ENCODE data around the gene MSI2.
"Not testable (repeated sequence)": the region's sequence is repeated elsewhere in the genome, so short reads cannot be mapped to it uniquely, and the experiment has no call there.

The MSI2 gene

DNA sequence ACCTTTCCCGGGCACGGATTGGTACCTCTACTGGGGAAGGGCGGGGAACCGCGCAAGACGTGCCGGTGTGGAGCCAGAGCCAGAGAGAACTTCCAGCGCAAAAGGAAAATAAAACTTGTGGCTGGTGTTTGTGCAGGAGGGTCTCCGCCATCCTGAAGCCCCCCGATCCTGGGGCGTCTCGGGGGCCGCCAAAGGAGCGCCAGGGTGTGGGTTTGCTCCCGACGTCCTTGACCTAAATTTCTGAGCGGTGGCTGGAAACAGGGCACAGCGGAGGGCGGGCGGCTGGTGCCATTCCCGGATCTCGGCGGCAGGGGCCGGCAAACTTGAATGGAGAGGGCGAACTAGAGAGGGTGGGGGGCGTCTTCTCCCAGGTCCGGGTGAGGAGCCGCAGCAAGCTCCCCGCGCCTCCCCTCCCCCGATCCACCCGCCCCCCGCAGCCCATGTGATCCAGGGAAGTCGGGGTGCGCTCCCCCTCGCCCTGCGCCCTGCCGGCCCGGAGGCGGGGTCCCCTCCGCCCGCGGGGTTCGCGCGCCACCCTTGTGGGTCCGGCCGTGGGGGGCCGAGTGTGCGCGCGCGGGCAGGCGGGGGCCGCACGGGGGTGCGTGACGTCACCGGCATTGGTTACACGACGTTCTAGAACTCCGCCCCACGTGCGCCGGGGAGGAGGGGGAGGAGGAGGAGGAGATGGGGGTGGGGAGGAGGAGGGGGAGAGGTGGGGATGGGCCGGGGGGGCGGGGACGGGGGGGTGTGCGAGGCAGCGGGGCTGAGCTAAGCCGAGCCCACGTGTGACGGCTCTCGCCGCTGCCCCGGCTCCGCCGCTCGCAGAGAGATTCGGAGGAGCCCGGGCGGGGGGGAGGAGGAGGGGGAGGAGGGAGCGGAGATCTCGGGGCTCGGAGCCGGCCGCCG, at the start of gene MSI2:
Gene MSI2 (plus strand): TSS at position 748 of the 906 bp plus-strand sequence. CDS start 220 bp downstream, outside the sequence.
- Histone ChIP-seq H3K36me3 (ENCODE audit: insufficient read depth, low read length) (peaks cover 14% of the 10 kb centered on the region), H3K4me1 (ENCODE audit: insufficient read depth, low read length) (peaks cover 27% of the 10 kb centered on the region), H2AFZ (ENCODE audit: low read depth, low read length) (peak within 1 kb of the TSS; percentile 40), H3K27me3 (ENCODE audit: insufficient read depth, low read length) (no peaks in the 10 kb centered on the region), H3K9me3 (ENCODE audit: low read length) (peaks cover 2% of the 10 kb centered on the region), H3K4me3 (ENCODE audit: low read length) (peak within 1 kb of the TSS; percentile 70)

DNA sequence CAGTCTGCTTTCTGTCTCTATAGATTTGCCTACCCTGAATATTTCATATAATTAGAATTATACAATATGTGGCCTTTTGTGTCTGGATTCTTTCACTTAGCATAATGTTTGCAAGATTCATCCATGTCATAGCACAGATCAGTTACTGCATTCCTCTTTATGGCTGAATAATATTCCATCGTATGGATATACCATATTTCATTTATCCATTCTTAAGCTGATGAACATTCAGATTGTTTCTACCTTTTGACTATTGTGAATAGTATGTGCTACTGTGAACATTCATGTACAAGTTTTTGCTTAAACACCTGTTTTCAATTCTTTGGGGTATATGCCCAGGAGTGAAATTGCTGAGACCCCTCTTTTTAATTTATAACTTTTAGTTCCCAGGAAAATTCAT, 49.4 kb upstream of the MSI2 start:
- Histone ChIP-seq H3K4me3 (ENCODE audit: low read length) (no peak overlapping the region), H3K9me3 (ENCODE audit: low read length) (no peaks in the 10 kb centered on the region), H3K36me3 (ENCODE audit: insufficient read depth, low read length) (no peaks in the 10 kb centered on the region), H3K4me1 (ENCODE audit: insufficient read depth, low read length) (peaks cover 18% of the 10 kb centered on the region), H3K27me3 (ENCODE audit: insufficient read depth, low read length) (no peaks in the 10 kb centered on the region), H2AFZ (ENCODE audit: low read depth, low read length) (no peak overlapping the region)

DNA sequence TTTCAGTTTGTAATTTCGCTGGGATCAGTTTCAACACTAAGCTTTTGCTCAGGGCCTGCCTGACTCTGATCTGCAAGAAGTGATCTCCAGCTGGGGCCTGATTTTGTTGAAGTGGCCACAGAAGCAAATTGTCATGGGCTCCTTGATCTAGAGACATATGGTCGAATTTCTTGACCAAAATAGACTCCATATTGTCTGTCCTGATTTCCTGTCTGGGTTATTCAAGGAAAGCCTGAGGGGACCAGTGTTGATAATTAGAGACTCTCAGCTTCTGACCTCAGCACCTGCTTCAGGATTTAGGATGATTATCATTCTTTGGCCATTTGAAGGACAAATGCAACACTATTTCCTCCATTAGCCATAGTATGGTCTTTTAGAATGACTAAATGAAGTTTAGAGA, 48.9 kb upstream of the MSI2 start:
- Histone ChIP-seq H2AFZ (ENCODE audit: low read depth, low read length) (no peak overlapping the region), H3K27me3 (ENCODE audit: insufficient read depth, low read length) (no peaks in the 10 kb centered on the region), H3K4me1 (ENCODE audit: insufficient read depth, low read length) (peaks cover 22% of the 10 kb centered on the region), H3K9me3 (ENCODE audit: low read length) (no peaks in the 10 kb centered on the region), H3K4me3 (ENCODE audit: low read length) (no peak overlapping the region), H3K36me3 (ENCODE audit: insufficient read depth, low read length) (no peaks in the 10 kb centered on the region)

DNA sequence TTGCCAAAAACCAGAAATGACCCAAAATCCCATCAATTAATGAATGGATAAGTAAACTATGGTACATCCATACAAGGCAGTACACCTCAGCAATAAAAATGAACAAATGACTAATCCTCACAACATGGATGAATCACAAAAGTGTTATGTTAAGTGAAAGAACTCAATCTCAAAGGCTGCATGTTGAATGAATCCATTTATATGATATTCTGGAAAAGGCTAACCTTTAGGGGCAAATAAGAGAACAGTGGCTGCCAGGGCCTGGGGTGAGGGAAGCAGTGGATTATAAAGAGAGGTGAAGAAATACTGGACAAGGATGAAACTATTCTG, 46.1 kb upstream of the MSI2 start:
- H3K4me3 ChIP-seq (ENCODE audit: low read length), result no peak overlapping the region
- H3K27me3 ChIP-seq (ENCODE audit: insufficient read depth, low read length), result no peaks in the 10 kb centered on the region
- H3K9me3 ChIP-seq (ENCODE audit: low read length), result peaks cover 3% of the 10 kb centered on the region
- H3K4me1 ChIP-seq (ENCODE audit: insufficient read depth, low read length), result peaks cover 22% of the 10 kb centered on the region
- H2AFZ ChIP-seq (ENCODE audit: low read depth, low read length), result no peak overlapping the region
- no peaks in the 10 kb centered on the region for H3K36me3 ChIP-seq (ENCODE audit: insufficient read depth, low read length)

DNA sequence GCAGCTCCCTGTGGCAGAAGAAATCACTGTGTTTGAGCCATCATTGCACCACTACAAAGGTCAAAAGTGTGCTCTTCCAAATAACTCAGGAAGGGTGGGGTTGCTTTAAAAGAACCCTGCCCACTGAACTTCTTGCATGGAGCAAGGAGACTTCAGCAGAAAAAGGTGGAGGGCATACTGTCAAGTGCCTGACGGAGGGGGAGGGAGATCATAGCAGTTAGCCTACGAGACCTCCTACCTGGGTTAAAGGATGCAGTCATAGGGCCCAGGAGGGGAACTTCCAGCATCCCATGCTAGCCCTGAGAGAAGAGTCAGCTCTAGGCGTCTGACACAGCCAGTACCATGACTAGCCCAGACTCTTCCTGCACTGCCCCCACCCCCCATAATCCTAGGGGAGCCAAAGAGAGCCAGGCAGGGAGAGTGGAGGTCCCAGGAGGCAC, 45.3 kb upstream of the MSI2 start:
- Histone ChIP-seq H3K9me3 (ENCODE audit: low read length) (peaks cover 3% of the 10 kb centered on the region), H2AFZ (ENCODE audit: low read depth, low read length) (no peak overlapping the region), H3K36me3 (ENCODE audit: insufficient read depth, low read length) (no peaks in the 10 kb centered on the region), H3K27me3 (ENCODE audit: insufficient read depth, low read length) (no peaks in the 10 kb centered on the region), H3K4me3 (ENCODE audit: low read length) (no peak overlapping the region), H3K4me1 (ENCODE audit: insufficient read depth, low read length) (peaks cover 22% of the 10 kb centered on the region)

DNA sequence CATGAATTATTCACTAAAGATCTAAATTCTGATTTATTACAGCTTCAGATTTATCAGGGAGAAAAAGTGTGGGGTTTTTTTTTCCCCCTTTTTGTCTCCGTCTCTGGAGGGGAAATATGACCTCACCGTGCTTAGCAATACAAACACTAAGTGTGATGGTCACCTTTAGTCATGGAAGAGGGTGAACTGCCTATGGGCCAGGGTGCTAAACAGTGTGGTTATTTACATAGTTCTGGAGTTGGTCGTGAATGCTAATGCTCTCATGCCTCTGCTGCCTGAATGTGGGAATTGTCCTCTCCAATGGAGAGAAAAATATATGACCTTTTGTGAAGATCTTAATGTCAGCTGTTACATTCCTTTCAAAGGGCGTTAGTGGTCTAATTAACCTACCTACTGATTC, 44.8 kb upstream of the MSI2 start:
- H3K9me3 ChIP-seq (ENCODE audit: low read length), result peaks cover 3% of the 10 kb centered on the region
- H3K4me3 ChIP-seq (ENCODE audit: low read length), result no peak overlapping the region
- H2AFZ ChIP-seq (ENCODE audit: low read depth, low read length), result no peak overlapping the region
- peaks cover 22% of the 10 kb centered on the region for H3K4me1 ChIP-seq (ENCODE audit: insufficient read depth, low read length)
- no peaks in the 10 kb centered on the region for H3K27me3 ChIP-seq (ENCODE audit: insufficient read depth, low read length)
- no peaks in the 10 kb centered on the region for H3K36me3 ChIP-seq (ENCODE audit: insufficient read depth, low read length)

DNA sequence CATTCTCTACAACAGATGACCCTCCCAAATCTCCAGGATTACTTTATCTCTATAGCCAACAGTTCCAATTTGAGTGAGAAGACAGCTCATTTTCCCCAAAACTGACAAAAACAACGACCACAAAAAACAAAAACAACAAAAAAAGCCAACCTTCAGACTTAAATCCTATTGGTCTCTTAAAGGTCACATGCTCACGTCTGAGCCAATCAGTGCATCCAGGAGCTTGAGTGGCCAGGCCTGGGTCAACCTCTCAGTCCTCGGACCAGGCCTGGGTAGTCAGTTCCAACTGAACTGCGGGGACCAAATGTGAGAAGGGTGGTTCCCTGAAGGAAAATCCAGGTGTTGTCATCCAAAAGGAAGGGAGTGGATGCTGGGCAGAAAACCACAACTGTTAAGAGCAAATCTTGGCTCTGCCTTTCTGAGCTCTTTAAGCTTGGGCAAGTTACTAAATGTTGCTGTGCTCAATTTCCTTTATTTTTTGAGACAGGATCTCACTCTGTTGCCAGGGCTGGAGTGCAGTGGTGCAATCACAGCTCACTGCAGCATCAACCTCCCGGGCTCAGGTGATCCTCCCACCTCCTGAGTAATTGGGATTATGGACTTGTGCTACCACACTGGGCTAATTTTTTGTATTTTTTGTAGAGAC, 43.0 kb upstream of the MSI2 start:
- peaks cover 3% of the 10 kb centered on the region for H3K9me3 ChIP-seq (ENCODE audit: low read length)
- H3K36me3 ChIP-seq (ENCODE audit: insufficient read depth, low read length), result no peaks in the 10 kb centered on the region
- H3K27me3 ChIP-seq (ENCODE audit: insufficient read depth, low read length), result no peaks in the 10 kb centered on the region
- H2AFZ ChIP-seq (ENCODE audit: low read depth, low read length), result no peak overlapping the region
- no peak overlapping the region for H3K4me3 ChIP-seq (ENCODE audit: low read length)
- H3K4me1 ChIP-seq (ENCODE audit: insufficient read depth, low read length), result peaks cover 22% of the 10 kb centered on the region

DNA sequence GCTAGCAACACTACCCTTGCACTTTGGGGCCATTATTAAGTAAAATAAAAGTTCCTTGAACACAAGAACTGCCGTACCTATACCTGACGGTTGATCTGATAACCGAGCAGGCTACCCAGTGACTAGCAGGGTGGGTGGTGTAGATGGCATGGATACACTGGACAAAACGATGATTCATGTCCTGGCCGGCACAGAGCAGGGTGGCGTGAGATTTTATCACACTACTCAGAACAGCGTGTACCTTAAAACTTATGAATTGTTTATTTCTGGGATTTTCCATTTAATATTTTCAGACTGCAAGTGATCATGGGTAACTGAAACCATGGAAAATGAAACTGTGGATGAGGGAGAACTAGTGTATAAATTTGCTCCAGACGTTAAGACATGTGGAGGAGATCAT, 41.0 kb upstream of the MSI2 start:
- Histone ChIP-seq H3K27me3 (ENCODE audit: insufficient read depth, low read length) (no peaks in the 10 kb centered on the region), H3K4me3 (ENCODE audit: low read length) (no peak overlapping the region), H3K4me1 (ENCODE audit: insufficient read depth, low read length) (peaks cover 20% of the 10 kb centered on the region)

DNA sequence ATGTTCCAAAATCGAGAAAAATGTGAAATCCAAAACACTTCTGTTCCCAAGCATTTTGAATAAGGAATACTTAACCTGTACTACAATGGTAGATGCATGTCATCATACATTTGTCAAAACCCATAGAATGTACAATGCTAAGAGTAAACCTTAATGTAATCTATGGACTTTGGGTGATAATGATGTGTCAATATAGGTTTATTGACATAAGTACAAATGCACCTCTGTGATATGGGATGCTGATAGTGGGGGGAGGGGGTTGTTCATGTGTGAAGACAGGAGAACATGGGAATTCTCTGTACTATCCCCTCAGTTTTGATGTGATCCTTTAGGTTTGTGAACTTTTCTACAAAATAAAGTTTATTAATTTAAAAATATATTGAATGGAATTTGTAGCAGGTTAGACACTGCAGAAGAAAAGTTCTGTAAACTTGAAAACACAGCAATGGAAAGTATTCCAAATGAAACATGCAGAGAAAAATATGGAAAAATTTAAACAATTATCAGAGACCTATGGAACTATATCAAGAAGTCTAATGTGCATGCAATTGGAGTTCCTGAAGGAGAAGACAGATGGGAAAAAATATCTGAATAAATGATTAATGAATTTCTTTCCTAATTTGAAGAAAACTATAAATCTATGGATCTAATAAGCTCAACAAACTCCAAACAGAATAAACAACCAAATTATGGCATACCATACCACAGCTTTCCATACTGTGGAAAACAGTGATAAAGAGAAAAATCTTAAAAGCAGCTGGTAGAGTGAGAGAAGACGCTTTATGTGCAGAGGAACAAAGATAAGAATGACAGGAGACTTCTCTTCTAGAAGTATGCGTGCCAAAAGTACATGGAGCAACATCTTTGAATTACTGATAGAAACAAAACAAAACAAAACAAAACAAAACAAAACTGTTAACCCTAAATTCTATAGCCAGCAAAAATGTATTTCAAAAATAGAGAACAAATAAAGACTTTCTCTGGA, 34.7 kb upstream of the MSI2 start:
- H3K4me3 ChIP-seq (ENCODE audit: low read length), result no peak overlapping the region
- peaks cover 2% of the 10 kb centered on the region for H3K9me3 ChIP-seq (ENCODE audit: low read length)
- no peaks in the 10 kb centered on the region for H3K27me3 ChIP-seq (ENCODE audit: insufficient read depth, low read length)
- H3K4me1 ChIP-seq (ENCODE audit: insufficient read depth, low read length), result no peaks in the 10 kb centered on the region
- H2AFZ ChIP-seq (ENCODE audit: low read depth, low read length), result no peak overlapping the region
- H3K36me3 ChIP-seq (ENCODE audit: insufficient read depth, low read length), result no peaks in the 10 kb centered on the region

More for the DNA sequence above, 41.0 kb upstream of the MSI2 start:
- H3K9me3 ChIP-seq (ENCODE audit: low read length), result peaks cover 3% of the 10 kb centered on the region
- H2AFZ ChIP-seq (ENCODE audit: low read depth, low read length), result no peak overlapping the region
- no peaks in the 10 kb centered on the region for H3K36me3 ChIP-seq (ENCODE audit: insufficient read depth, low read length)

DNA sequence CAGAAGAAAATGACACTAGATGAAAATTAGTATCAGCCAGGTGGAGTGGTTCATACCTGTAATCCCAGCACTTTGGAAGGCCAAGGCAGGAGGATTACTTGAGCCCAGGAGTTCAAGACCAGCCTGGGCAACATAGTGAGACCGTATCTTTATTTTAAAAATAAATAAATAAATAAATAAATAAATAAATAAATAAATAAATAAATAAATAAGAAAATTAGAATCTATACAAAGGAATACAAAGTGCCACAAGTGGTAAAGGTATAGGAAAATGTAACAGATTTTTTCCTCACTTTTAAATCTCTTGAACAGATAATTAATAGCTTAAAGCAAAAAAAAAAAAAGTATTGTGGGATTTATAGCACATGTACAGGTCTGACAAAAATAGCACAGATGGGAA, 33.9 kb upstream of the MSI2 start:
- not testable (repeated sequence) for H2AFZ ChIP-seq (ENCODE audit: low read depth, low read length); H3K4me3 ChIP-seq (ENCODE audit: low read length); H3K36me3 ChIP-seq (ENCODE audit: insufficient read depth, low read length); H3K4me1 ChIP-seq (ENCODE audit: insufficient read depth, low read length); H3K9me3 ChIP-seq (ENCODE audit: low read length); H3K27me3 ChIP-seq (ENCODE audit: insufficient read depth, low read length)

DNA sequence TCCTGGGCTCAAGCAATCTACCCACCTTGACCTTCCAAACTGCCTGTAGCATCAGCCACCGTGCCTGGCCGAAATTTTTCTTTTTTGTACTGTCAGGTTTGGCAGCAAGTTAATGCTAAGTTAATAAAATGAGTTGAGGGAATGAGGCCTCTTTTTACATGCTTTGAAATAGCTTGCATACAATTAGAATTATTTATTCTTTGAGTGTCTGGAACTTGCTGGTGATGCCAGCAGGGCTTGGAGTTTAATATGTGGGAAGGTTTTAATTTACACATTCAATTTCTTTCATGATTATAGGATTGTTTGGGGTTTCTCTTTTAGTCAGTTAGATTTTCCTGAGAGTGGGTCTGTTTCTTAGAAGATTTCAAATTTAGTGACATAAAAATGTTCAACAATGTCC, 31.2 kb upstream of the MSI2 start:
- no peak overlapping the region for H2AFZ ChIP-seq (ENCODE audit: low read depth, low read length)

DNA sequence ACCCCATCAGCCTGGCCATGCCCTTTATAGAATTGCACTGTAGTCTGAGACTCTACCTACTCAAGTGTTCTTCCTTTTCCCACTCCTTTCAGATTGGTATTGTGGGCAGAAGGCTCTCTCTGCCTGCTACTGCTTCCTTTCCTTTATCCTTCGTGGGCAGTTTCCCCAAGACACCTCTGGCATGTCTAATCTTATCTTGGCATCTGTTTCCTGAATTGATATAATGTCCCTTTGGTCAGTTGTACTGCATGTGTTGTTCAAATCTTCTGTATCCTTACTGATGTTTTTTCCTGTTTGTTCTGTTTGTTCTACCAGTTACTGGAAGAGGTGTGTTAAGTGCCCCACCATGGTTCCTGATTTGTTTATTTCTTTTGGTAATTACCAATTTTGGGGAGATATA, 29.5 kb upstream of the MSI2 start:
- Histone ChIP-seq H3K4me1 (ENCODE audit: insufficient read depth, low read length) (no peaks in the 10 kb centered on the region), H3K36me3 (ENCODE audit: insufficient read depth, low read length) (no peaks in the 10 kb centered on the region), H3K4me3 (ENCODE audit: low read length) (no peak overlapping the region), H3K9me3 (ENCODE audit: low read length) (no peaks in the 10 kb centered on the region), H2AFZ (ENCODE audit: low read depth, low read length) (no peak overlapping the region), H3K27me3 (ENCODE audit: insufficient read depth, low read length) (no peaks in the 10 kb centered on the region)

More for the DNA sequence above, 31.2 kb upstream of the MSI2 start:
- Histone ChIP-seq H3K27me3 (ENCODE audit: insufficient read depth, low read length) (no peaks in the 10 kb centered on the region), H3K4me1 (ENCODE audit: insufficient read depth, low read length) (no peaks in the 10 kb centered on the region), H3K4me3 (ENCODE audit: low read length) (no peak overlapping the region), H3K36me3 (ENCODE audit: insufficient read depth, low read length) (no peaks in the 10 kb centered on the region), H3K9me3 (ENCODE audit: low read length) (peaks cover 2% of the 10 kb centered on the region)

DNA sequence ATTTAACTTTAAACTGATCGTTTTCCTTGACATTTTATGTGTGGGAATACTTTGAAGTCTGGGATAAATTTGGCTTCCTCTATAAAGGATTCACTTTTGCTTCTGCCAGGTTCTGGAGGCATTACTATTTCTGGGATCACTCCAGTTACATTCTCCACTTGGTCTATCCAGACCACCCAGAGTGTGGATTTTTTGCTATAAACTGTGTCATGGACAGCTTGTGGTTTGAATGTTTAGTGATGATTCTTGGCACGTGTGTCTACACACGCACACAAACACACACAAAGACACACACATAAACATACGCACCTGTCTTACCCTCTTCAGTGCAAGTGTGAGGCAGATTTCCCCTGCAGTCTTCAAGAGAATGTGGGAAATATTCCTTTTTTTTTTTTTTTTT, 27.4 kb upstream of the MSI2 start:
- Histone ChIP-seq H3K4me3 (ENCODE audit: low read length) (no peak overlapping the region), H3K9me3 (ENCODE audit: low read length) (no peaks in the 10 kb centered on the region), H3K27me3 (ENCODE audit: insufficient read depth, low read length) (no peaks in the 10 kb centered on the region), H2AFZ (ENCODE audit: low read depth, low read length) (no peak overlapping the region), H3K36me3 (ENCODE audit: insufficient read depth, low read length) (no peaks in the 10 kb centered on the region), H3K4me1 (ENCODE audit: insufficient read depth, low read length) (no peaks in the 10 kb centered on the region)
